Mesothelial cell of epicardium (in vitro differentiated cells): ENCODE measurements around the gene EXOC4. TPM values are rescaled to one million over a fixed set of nuclear protein-coding genes. Genes with fewer than 3 reads are reported as not detected.

Source experiments
- DNase-seq, 2 experiments: peaks; one replicate each; pipeline ENCODE4 v3.0.0; 2021; ENCODE audit warnings: low spot score in 2 of 2; ENCODE audit not compliant: unreplicated experiment in 2 of 2
- H3K27ac Mint-ChIP-seq: 2 replicates; pipeline ENCODE4 v1.8.0; 2021; ENCODE audit warnings: mixed read lengths
- H3K27me3 Mint-ChIP-seq: 2 replicates; pipeline ENCODE4 v1.8.0; 2021; ENCODE audit warnings: low read depth, mixed read lengths
- H3K36me3 Mint-ChIP-seq: 2 replicates; pipeline ENCODE4 v1.8.0; 2021; ENCODE audit warnings: mixed read lengths
- H3K4me1 Mint-ChIP-seq: 2 replicates; pipeline ENCODE4 v1.8.0; 2021; ENCODE audit warnings: mixed read lengths
- H3K4me3 Mint-ChIP-seq: 2 replicates; pipeline ENCODE4 v1.8.0; 2021; ENCODE audit warnings: mild to moderate bottlenecking, moderate library complexity, mixed read lengths
- H3K9me3 Mint-ChIP-seq: 2 replicates; pipeline ENCODE4 v1.8.0; 2021; ENCODE audit warnings: mixed read lengths
- total RNA-seq: library from RNA; stranded (reverse); gene quantifications from 3 replicates; pipeline ENCODE4 v1.2.1, GENCODE V29; 2021
- TF ChIP-seq, protein P1 (sequence below): fragments of 200-600 bp; sonication (generic); IDR thresholded peaks from one replicate; pipeline ENCODE4 v1.5.0; 2021; ENCODE audit warnings: antibody characterized with exemption; ENCODE audit not compliant: unreplicated experiment

EXOC4 gene
- total RNA-seq, 1 donor from 2014 or later, result 105 TPM

DNA sequence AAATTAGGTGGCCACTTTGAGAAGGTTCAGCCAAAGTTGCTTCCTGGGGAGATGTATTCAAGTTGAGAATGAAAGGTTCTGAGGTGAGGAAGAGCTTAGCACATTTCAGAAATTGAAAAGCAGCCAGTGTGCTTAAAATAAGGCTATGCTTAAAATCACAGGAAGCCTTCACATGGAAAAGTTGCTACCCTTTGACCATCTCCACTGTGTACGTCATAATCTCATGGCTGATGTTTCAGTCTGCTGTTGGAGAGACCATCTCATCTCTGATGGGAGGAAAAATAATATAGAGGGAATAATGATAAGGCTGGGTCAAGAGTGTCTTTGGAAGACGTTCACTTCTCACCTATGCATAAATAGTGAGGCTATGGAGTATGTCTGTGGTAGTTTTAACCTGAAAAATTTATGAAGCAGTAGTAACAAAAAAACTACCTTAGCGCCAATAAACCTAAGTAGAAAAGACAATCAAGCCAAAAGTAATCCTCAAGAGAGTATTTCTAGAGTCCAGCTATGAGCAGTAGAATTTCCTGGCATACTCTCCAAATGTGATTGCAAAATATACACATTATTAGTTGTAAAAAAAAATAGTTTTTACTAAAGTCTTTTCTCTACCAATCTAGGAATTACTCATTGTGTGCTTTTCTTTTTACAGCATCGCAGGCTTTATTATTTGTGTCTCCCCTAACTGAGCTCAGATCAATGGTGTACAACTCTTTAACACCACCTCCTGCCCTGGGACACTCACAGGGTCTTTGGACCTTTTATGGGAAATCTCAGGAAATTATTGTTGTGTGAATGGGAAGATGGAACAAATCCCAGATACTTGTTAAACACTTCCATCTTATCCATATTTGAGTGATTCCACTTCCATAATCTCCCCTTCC is 439.1 kb downstream of the EXOC4 start:
- TF ChIP-seq, protein P1, sequence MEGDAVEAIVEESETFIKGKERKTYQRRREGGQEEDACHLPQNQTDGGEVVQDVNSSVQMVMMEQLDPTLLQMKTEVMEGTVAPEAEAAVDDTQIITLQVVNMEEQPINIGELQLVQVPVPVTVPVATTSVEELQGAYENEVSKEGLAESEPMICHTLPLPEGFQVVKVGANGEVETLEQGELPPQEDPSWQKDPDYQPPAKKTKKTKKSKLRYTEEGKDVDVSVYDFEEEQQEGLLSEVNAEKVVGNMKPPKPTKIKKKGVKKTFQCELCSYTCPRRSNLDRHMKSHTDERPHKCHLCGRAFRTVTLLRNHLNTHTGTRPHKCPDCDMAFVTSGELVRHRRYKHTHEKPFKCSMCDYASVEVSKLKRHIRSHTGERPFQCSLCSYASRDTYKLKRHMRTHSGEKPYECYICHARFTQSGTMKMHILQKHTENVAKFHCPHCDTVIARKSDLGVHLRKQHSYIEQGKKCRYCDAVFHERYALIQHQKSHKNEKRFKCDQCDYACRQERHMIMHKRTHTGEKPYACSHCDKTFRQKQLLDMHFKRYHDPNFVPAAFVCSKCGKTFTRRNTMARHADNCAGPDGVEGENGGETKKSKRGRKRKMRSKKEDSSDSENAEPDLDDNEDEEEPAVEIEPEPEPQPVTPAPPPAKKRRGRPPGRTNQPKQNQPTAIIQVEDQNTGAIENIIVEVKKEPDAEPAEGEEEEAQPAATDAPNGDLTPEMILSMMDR, result no peak

DNA sequence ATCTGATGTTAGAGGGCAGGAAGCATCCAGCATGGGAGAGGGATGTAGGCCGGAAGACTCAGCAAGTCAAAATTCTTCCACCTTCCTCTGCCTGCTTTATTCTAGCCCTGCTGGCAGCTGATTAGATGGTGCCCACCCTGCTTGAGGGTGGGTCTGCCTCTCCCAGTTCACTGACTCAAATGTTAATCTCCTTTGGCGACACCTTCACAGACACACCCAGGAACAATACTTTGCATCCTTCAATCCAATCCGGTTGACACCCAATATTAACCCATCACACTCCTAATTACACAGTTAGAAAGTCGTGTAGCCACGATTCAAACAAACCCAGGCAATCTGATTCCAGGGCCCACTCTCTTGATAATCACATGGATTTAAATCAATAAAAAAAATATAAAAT is 440.4 kb downstream of the EXOC4 start:
- Mint-ChIP-seq H3K27me3 (no peaks in the 10 kb centered on the region), H3K4me3 (no peak overlapping the region), H3K9me3 (peaks cover 3% of the 10 kb centered on the region), H3K4me1 (no peaks in the 10 kb centered on the region), H3K27ac (no peak overlapping the region), H3K36me3 (peaks cover 3% of the 10 kb centered on the region)
- TF ChIP-seq, protein P1, result no peak
- no peak for DNase-seq

More for the DNA sequence above, 439.1 kb downstream of the EXOC4 start:
- Mint-ChIP-seq H3K27me3 (no peaks in the 10 kb centered on the region), H3K4me1 (no peaks in the 10 kb centered on the region), H3K27ac (no peak overlapping the region), H3K36me3 (peaks cover 3% of the 10 kb centered on the region), H3K4me3 (no peak overlapping the region), H3K9me3 (peaks cover 3% of the 10 kb centered on the region)
- no peak for DNase-seq

DNA sequence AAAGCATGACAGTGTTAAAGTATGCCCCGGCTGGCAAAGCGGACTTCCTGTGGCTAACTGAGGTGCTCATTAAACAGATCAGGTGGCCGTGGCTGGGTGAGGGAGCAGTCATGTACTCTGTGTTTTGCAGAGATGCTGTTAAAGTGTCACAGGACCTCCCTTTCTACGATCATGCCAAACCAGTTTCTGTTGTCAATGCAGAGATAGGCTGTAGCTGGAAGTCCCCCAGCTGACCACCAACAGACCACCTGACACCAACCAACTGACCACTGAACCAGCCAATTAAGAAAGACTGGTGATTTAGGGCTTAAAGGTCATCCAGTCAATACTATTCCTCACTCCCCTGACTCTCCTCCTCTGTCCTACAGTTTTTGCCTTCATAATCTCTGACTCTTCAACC is 443.2 kb downstream of the EXOC4 start:
- no peak overlapping the region for H3K27ac Mint-ChIP-seq
- DNase-seq, result no peak
- TF ChIP-seq, protein P1, result no peak
- no peak overlapping the region for H3K4me3 Mint-ChIP-seq
- H3K36me3 Mint-ChIP-seq, result peaks cover 3% of the 10 kb centered on the region
- H3K27me3 Mint-ChIP-seq, result no peaks in the 10 kb centered on the region
- peaks cover 3% of the 10 kb centered on the region for H3K9me3 Mint-ChIP-seq
- H3K4me1 Mint-ChIP-seq, result no peaks in the 10 kb centered on the region

DNA sequence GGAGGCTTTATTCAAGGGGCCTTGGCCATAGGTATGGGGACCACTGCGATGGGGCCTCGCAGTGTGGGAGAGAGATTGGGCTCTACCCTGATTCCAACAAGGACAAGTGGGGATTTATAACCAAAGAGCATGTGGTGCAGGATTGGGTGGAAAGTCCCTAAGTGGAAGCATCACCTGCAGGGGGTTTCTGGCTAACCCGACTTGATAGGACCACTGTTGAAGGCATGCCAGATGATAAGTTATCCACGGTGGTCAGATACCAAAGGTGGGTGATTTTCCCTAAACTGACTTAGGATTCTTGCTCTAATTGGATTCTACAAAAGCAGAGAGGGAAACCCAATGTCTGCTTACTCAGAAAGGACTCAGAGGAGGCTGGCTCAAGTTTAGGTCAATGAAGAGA is 444.7 kb downstream of the EXOC4 start:
- TF ChIP-seq, protein P1, result no peak
- H3K9me3 Mint-ChIP-seq, result peaks cover 3% of the 10 kb centered on the region
- no peak for DNase-seq
- H3K4me3 Mint-ChIP-seq, result no peak overlapping the region
- H3K4me1 Mint-ChIP-seq, result no peaks in the 10 kb centered on the region
- H3K27ac Mint-ChIP-seq, result no peak overlapping the region
- H3K36me3 Mint-ChIP-seq, result peaks cover 3% of the 10 kb centered on the region
- no peaks in the 10 kb centered on the region for H3K27me3 Mint-ChIP-seq

DNA sequence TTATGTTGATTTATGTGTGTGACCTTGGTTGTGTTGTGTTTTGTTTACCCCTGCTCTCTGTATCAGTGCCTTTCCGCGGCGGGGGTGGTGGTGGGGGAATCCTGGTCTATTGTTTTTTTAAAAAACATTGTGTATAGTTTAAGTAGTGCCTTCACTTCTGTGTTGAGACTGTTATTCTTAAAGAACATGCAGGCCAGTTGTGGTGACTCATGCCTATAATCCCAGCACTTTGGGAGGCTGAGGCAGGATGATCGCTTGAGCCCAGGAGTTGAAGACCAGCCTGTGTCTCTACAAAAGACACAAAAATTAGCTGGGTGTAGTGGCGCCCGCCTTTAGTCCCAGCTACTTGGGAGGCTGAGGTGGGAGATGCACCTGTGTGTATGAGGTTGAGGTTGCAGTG is 445.2 kb downstream of the EXOC4 start:
- TF ChIP-seq, protein P1, result no peak
- Mint-ChIP-seq H3K9me3 (peaks cover 3% of the 10 kb centered on the region), H3K36me3 (peaks cover 3% of the 10 kb centered on the region), H3K27me3 (no peaks in the 10 kb centered on the region), H3K4me3 (no peak overlapping the region), H3K27ac (no peak overlapping the region), H3K4me1 (no peaks in the 10 kb centered on the region)
- no peak for DNase-seq
